ENCODE results near the gene LARP7. TPM values are rescaled to one million over a fixed set of nuclear protein-coding genes. Genes with fewer than 3 reads are reported as not detected.
"Not testable (repeated sequence)": the region's sequence is repeated elsewhere in the genome, so short reads cannot be mapped to it uniquely, and the experiment has no call there.

Gene LARP7
- total and polyA plus RNA-seq, 2 donors (not counting 1 experiment from before 2014, with no cell fraction given), result 30.5 to 57.4 TPM

- no CpG with 5 or more reads among the region's 1 CpG for WGBS (ENCODE audit: insufficient coverage)
- Mint-ChIP-seq H3K4me3 (no peak overlapping the region), H3K27ac (no peak overlapping the region), H3K27me3 (no peaks in the 10 kb centered on the region), H3K4me1 (no peaks in the 10 kb centered on the region), H3K9me3 (ENCODE audit: insufficient read depth) (no peaks in the 10 kb centered on the region)
- Histone ChIP-seq H2AFZ (ENCODE audit: insufficient read depth, low read depth, low read length, poor library complexity, severe bottlenecking) (no peak overlapping the region), H3K27me3 (replicated peaks in 1 of 4; ENCODE audit: control extremely low read depth in 1 of 4, control insufficient read depth in 3 of 4, insufficient read depth in 4 of 4, low read length in 3 of 4) (no peaks in the 10 kb centered on the region), H3K36me3 (replicated peaks in 1 of 2; ENCODE audit: control extremely low read depth in 1 of 2, control insufficient read depth in 1 of 2, extremely low read depth in 1 of 2, insufficient read depth in 2 of 2, low read length in 1 of 2) (peaks cover 18 to 75% of the 10 kb centered on the region in 2 experiments), H3K9me3 (ENCODE audit: control extremely low read depth in 1 of 3, control insufficient read depth in 2 of 3, insufficient read depth in 1 of 3, low read length in 2 of 3) (no peaks in the 10 kb centered on the region), H3K79me2 (ENCODE audit: control insufficient read depth, insufficient read depth, low read length) (no peaks in the 10 kb centered on the region), H3K4me1 (ENCODE audit: control insufficient read depth in 2 of 2, insufficient read depth in 2 of 2, low read length in 2 of 2) (no peaks in the 10 kb centered on the region), H3K27ac (ENCODE audit: low read length in 2 of 2) (no peak overlapping the region), H3K9ac (ENCODE audit: low read length) (no peak overlapping the region), H3K4me2 (replicated peaks; ENCODE audit: low read depth, low read length, poor library complexity, severe bottlenecking) (no peak overlapping the region), H4K20me1 (ENCODE audit: control insufficient read depth, insufficient read depth, low read length, poor library complexity, severe bottlenecking) (no peaks in the 10 kb centered on the region), H3K4me3 (ENCODE audit: control extremely low read depth in 1 of 5, extremely low read depth in 1 of 5, insufficient read depth in 1 of 5, low read depth in 2 of 5, low read length in 4 of 5) (no peak overlapping the region)
- DNase-seq (no peak), ATAC-seq (ENCODE audit: low read depth) (no peak)
- ChIA-PET CTCF (no interaction called here), POLR2A (interaction anchor here (0.6 kb wide), 1 partner anchor 436 kb away, joined by 6 read pairs; no protein-coding TSS in a partner anchor)
- no peak for TF ChIP-seq CTCF (IDR thresholded peaks at IDR 0.05)
- no peak for TF ChIP-seq EZH2 (IDR thresholded peaks at IDR 0.05; ENCODE audit: borderline replicate concordance, insufficient read depth, low read depth, low read length, poor library complexity, severe bottlenecking)
- intact Hi-C loops (cut with micrococcal nuclease), result no loop called here
These were observed 15.3 kb downstream of the LARP7 start for GRCh38 chr4:112652216-112652615.

GRCh38 chr4:112655270-112655669 lies 18.3 kb downstream of the LARP7 start:
- Mint-ChIP-seq H3K27ac (no peak overlapping the region), H3K4me1 (no peaks in the 10 kb centered on the region), H3K4me3 (no peak overlapping the region), H3K9me3 (ENCODE audit: insufficient read depth) (no peaks in the 10 kb centered on the region), H3K27me3 (no peaks in the 10 kb centered on the region)
- H3K9ac ChIP-seq (ENCODE audit: low read length), result no peak overlapping the region
- no peaks in the 10 kb centered on the region for H3K79me2 ChIP-seq (ENCODE audit: control insufficient read depth, insufficient read depth, low read length)
- H4K20me1 ChIP-seq (ENCODE audit: control insufficient read depth, insufficient read depth, low read length, poor library complexity, severe bottlenecking), result no peaks in the 10 kb centered on the region
- H3K4me1 ChIP-seq (ENCODE audit: control insufficient read depth in 2 of 2, insufficient read depth in 2 of 2, low read length in 2 of 2), result no peaks in the 10 kb centered on the region
- intact Hi-C loops (cut with micrococcal nuclease), result no loop called here
- no peak overlapping the region for H3K4me2 ChIP-seq (replicated peaks; ENCODE audit: low read depth, low read length, poor library complexity, severe bottlenecking)
- H3K36me3 ChIP-seq (replicated peaks in 1 of 2; ENCODE audit: control extremely low read depth in 1 of 2, control insufficient read depth in 1 of 2, extremely low read depth in 1 of 2, insufficient read depth in 2 of 2, low read length in 1 of 2), result peaks cover 12 to 74% of the 10 kb centered on the region in 2 experiments
- POLR2A ChIA-PET, result no interaction called here
- DNase-seq (no peak), ATAC-seq (ENCODE audit: low read depth) (no peak)
- no peak overlapping the region for H3K4me3 ChIP-seq (ENCODE audit: control extremely low read depth in 1 of 5, extremely low read depth in 1 of 5, insufficient read depth in 1 of 5, low read depth in 2 of 5, low read length in 4 of 5)
- H3K9me3 ChIP-seq (ENCODE audit: control extremely low read depth in 1 of 3, control insufficient read depth in 2 of 3, insufficient read depth in 1 of 3, low read length in 2 of 3), result no peaks in the 10 kb centered on the region
- CTCF ChIA-PET, result interaction anchor here (0.6 to 1.2 kb wide), 3 partner anchors 13 to 1023 kb away, joined by 3 to 5 read pairs (median 3); no protein-coding TSS in a partner anchor
- H3K27me3 ChIP-seq (replicated peaks in 1 of 4; ENCODE audit: control extremely low read depth in 1 of 4, control insufficient read depth in 3 of 4, insufficient read depth in 4 of 4, low read length in 3 of 4), result no peaks in the 10 kb centered on the region
- no peak overlapping the region for H3K27ac ChIP-seq (ENCODE audit: low read length in 2 of 2)
- TF ChIP-seq CTCF (IDR thresholded peaks at IDR 0.05) (no peak), EZH2 (IDR thresholded peaks at IDR 0.05; ENCODE audit: borderline replicate concordance, insufficient read depth, low read depth, low read length, poor library complexity, severe bottlenecking) (no peak)
- no peak overlapping the region for H2AFZ ChIP-seq (ENCODE audit: insufficient read depth, low read depth, low read length, poor library complexity, severe bottlenecking)
- WGBS (ENCODE audit: insufficient coverage), result 97% methylated on average over 4 of the region's 5 CpGs

- H3K9me3 Mint-ChIP-seq (ENCODE audit: insufficient read depth); H3K27me3 Mint-ChIP-seq; H3K9ac ChIP-seq (ENCODE audit: low read length); H3K9me3 ChIP-seq (ENCODE audit: control extremely low read depth in 1 of 3, control insufficient read depth in 2 of 3, insufficient read depth in 1 of 3, low read length in 2 of 3); H2AFZ ChIP-seq (ENCODE audit: insufficient read depth, low read depth, low read length, poor library complexity, severe bottlenecking); H4K20me1 ChIP-seq (ENCODE audit: control insufficient read depth, insufficient read depth, low read length, poor library complexity, severe bottlenecking); H3K79me2 ChIP-seq (ENCODE audit: control insufficient read depth, insufficient read depth, low read length); H3K4me2 ChIP-seq (replicated peaks; ENCODE audit: low read depth, low read length, poor library complexity, severe bottlenecking); H3K4me3 ChIP-seq (ENCODE audit: control extremely low read depth in 1 of 5, extremely low read depth in 1 of 5, insufficient read depth in 1 of 5, low read depth in 2 of 5, low read length in 4 of 5); H3K4me3 Mint-ChIP-seq; CTCF ChIA-PET; H3K27me3 ChIP-seq (replicated peaks in 1 of 4; ENCODE audit: control extremely low read depth in 1 of 4, control insufficient read depth in 3 of 4, insufficient read depth in 4 of 4, low read length in 3 of 4); H3K4me1 ChIP-seq (ENCODE audit: control insufficient read depth in 2 of 2, insufficient read depth in 2 of 2, low read length in 2 of 2); DNase-seq; ATAC-seq (ENCODE audit: low read depth); H3K27ac ChIP-seq (ENCODE audit: low read length in 2 of 2); H3K4me1 Mint-ChIP-seq; H3K27ac Mint-ChIP-seq; POLR2A ChIA-PET; intact Hi-C loops (cut with micrococcal nuclease): not testable (repeated sequence)
- peaks cover 10 to 66% of the 10 kb centered on the region in 2 experiments for H3K36me3 ChIP-seq (replicated peaks in 1 of 2; ENCODE audit: control extremely low read depth in 1 of 2, control insufficient read depth in 1 of 2, extremely low read depth in 1 of 2, insufficient read depth in 2 of 2, low read length in 1 of 2)
- no CpG with 5 or more reads among the region's 5 CpGs for WGBS (ENCODE audit: insufficient coverage)
These were observed 19.2 kb downstream of the LARP7 start for GRCh38 chr4:112656115-112656514.

Measured in B cell (primary cell).